ENCODE data around the gene BRF1.
"Not testable (repeated sequence)": the region's sequence is repeated elsewhere in the genome, so short reads cannot be mapped to it uniquely, and the experiment has no call there.

Gene BRF1

DNA sequence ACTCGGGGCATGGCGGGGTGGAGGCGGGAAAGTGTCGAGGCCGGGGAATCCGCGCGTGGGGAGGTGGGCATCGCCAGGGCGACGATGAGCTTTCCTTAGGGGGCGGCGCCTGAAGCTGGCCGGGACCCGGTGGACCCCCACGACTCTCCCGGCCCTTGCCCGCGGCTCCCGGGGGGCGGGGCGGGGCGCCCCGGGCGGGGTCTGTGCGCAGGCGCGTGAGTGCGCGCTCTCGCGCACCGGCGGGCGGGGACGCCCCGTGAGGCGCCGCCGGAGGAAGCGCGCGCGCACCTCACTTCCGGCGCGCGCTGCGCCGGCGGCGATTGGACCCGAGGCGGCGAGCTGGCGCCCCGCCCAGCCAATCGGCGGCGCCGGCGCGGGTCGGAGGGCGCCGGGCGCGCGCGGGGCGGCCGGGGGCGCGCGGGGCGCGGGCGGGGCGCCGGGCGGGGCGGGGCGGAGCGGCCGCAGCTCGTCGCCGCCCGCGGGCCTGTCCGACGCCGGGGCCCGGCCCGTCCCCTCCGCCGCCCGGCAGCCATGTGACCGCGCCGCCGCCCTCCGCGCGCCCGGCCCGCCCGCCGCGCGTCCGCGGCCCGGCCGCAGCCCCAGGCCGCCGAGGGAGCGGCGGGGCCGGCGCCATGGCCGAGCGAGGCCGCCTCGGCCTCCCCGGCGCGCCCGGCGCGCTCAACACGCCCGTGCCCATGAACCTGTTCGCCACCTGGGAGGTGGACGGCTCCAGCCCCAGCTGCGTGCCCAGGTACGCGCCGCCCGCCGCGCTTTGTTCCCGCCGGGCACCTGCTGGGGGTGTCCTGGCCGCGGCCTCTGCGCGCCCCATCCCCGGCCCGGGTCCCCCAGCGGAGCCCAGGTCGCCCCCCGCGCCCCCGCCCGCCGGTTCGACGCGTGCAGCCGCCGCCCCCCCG lies 13.7 kb upstream of the BRF1 start, which contains the start of gene PACS2:
PACS2 (plus strand) TSS at position 462 of the 914 bp plus-strand sequence; CDS start at position 633, 171 bp downstream.
- DNase-seq, result peak; percentile 82

DNA sequence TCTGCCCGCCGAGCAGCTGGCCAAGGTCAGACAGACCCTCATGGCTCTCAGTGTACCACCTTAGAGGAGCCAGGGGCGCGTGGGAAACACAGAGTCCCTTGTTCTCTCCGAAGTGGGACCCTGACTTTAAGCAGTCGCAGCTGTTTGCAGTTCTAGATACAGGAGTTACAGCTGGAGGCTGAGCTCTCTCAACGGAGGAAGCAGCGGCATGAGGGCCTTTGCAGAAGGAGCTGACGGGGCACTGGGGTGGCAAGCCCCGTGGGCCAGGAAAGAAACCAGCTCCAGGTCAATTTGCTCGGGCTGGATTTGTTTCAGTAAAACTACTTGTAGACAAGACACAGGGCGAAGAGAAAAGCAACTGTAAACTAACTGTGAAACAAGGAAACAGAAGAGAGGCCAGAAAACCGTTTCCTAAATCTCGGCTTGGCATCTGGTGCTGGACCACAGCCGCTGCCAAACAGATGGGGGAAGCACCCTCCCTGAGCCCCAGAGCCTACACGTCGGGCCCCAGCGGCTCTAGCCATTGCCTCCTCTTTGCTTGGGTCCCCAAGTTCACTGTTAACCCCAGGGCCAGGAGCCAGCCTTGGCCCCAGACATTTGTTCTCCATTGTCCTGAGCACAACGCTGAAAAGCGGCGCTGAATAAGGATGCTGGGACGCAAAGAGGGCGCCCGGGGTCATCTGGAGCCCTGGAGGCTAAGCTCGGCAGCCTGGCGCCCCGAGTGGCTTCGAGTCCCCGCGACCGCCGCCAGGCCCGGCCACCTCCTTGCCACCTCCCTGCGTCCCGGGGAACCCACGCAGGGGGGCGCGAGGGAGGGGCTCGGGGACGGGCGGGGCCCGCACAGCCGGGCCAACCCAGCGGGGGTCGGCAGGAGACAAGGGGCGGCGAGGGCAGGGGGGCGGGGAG lies 12.8 kb upstream of the BRF1 start:
- DNase-seq, result no peak

DNA sequence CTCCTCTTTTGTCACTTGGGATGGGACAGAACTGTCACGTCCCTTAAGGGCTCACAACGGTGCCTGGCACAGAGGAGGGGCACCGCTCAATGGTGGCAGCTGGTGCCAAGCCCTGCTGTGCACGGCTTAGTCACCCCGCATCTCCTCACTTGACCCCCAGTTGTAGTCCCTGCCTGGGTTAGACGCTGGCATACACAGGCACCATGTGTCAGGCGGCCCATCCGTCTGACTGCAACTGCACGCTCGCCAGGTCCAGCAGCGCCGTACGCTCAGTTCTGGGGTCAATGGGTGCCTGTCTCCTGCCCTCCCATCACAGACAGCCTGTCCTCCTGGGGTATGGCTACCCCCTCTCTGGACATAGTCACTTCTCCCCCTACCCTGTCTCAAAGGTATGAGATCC lies 12.2 kb upstream of the BRF1 start:
- DNase-seq, result no peak

DNA sequence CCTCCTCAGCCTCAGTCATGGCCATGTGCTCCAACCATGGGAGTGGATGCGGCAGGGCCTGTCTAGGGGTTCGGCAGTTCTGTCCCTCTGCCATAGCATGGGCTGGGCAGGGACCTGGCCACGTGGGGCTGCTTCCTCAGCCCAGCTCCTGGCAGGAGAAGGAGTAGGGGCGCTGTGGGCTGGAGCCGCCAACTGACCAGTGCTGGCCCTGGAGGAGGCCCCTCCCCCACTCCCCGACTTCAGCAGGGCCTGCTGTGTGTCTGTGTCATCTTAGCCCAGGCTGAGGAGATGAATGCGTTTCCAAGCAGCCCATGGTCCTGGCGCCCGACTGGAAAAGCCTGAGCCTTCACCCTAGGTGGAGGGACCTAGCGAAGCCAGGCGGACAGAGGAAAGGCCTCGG lies 11.0 kb upstream of the BRF1 start:
- no peak for DNase-seq

DNA sequence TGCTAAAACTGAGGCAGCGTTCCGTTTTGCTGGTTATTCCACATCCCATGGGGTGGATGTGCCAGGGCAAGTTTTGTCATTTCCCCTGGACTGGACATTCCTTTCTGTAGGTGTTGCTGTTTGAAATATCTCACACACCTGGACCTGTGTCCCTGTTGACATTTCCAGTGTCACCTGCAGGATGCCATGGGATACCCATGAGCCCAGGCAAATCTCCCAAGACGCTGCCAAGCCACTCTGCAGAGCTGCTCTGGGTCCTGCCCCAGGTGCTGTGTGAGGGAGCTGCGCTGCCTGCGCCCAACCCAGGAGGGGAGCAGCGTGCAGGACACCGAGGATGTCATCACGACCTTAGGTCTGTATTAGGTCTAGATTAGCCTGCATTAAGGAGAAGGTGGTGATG lies 8.6 kb upstream of the BRF1 start:
- DNase-seq, result no peak

DNA sequence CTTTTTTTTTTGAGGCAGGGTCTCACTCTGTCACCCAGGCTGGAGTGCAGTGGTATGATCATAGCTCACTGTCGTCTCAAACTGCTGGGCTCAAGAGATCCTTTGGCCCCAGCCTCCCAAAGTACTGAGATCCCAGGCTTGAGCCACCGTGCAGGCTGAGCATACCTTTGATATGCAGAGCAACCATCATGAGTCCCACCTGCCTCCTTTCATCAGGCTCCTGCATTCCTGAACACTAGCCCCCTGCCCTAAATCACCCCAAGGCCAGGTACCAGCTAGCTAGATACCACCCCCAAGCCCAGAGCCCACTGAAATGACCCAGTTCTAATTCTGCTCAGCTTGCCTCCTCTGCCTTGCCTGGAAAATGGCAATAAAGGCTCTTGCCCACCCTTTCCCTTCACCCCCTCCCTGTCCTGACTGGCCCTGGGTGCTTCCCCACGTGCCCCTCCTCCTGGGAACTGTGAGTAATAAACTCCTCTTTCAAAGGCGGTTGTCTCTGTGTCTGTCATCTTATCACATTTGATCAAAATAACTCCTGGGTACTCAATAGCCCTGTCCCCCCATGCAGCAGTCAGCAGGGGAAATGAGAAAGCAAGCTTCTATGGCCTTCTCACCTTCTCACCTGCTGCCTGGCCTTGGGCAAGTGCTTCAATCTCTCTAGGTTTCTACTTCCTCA lies 6.4 kb upstream of the BRF1 start:
- DNase-seq, result no peak

DNA sequence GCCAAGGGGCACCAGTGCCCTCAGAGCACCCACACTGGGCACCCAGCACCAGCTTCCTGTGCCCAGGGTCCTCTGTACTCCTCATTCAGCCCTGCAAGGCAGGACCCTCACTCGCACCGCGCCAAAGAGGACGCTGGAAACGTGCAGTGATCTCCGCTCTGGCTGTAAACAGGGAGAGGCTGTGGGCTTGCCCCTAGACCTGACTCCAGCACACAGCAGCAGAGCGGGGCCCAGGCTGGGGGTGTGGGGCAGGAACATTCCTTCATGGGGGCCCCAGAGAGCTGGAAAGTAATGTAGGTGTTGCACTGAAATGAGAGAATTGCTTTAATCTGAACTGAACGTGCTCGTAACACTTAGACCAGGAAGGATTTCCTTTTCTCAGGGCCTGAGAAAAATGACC lies 5.0 kb upstream of the BRF1 start:
- no peak for DNase-seq

DNA sequence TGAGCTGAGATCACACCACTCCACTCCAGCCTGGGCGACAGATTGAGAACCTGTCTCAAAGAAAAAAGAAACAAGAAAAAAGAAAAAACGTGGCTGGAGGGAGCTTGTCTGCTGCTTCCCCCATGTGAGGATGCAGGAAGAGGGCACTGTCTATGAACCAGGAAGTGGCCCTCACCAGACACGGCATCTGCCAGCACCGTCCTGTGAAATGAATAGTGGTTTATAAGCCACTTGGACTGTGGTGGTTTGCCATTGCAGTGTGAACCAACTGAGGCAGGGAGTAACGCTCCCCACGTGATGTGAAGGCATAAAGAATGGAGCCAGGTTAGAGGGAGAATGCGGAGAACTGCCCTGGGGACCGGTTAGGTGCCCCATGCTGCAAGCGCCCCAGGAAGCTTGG lies 4.5 kb upstream of the BRF1 start:
- peak; percentile 33 for DNase-seq

DNA sequence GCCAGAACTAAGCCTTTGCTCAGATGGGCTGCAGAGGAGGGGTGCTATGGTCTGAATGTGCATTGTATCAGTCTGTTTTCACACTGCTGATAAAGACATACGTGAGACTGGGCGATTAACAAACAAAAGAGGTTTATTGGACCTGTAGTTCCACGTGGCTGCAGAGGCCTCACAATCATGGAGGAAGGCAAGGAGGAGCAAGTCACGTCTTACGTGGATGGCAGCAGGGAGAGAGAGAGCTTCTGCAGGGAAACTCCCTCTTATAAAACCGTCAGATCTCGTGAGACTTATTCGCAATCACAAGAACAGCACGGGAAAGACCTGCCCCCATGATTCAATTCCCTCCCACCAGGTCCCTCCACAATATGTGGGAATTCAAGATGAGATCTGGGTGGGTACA lies 3.8 kb upstream of the BRF1 start:
- DNase-seq, result no peak

DNA sequence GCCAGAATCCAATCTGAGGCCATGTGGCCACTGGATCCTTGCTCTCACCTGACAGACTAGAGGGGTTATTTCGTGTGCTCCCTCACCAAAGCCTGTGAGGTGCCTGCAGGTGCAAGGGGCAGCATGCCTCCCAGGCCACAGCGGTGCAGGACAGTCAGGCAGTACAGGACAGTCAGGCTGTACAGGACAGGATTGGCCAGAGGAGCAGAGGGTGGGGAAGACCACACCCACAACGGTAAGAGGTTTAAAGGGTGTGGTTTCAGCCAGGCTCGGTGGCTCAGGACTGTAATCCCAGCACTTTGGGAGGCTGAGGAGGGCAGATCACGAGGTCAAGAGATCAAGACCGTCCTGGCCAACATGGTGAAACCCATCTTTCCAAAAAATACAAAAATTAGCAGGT lies 3.1 kb upstream of the BRF1 start:
- no peak for DNase-seq

DNA sequence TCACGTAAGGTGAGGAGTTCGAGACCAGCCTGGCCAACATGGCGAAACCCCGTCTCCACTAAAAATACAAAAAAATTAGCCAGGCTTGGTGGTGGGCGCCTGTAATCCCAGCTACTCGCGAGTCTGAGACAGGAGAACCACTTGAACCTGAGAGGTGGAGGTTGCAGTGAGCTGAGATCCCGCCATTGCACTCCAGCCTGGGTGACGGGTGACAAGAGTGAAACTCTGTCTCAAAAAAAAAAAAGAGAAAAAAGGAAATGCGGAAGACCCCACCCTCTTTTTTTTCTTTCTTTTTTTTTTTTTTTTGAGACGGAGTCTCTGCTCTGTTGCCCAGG lies 1.1 kb upstream of the BRF1 start:
- not testable (repeated sequence) for DNase-seq

DNA sequence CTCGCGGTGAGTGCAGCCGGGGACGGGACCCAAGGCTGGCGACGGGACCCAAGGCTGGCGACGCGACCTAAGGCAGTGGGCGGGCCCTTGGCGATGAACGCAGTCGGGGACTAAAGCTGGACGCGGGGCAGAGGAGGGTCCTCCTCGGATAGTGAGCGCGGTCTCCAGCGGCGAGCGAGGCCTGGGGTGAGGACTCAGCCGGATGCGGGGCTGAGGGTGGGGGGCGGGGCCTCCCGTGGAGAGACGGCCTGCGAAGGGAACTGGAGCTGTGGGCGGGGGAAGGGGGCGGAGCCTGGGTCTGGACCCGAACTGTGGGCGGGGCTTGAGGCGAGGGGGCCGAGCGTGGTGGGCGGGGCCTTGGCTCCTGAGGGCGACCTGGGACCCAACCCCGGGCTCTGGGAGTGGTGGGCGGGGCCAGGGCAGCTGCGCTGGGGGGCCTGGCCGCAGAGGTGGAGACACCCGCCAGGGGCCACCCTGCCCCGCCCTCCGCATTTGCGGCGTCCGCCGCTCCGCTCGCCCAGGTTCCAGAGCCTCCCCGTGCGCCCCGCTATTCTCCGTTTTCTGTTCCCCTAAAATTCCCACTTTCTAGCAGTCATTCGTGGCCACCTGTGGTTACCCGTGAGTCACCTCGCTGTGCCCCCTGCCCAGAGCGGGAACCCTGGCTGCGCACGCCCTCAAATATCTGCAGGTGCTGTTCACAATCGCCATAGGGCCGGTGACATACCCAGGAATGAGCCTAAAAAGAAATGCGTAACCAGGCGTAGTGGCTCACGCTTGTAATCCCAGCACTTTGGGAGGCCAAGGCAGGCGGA lies 508 bp upstream of the BRF1 start:
- DNase-seq, result peak; percentile 100

DNA sequence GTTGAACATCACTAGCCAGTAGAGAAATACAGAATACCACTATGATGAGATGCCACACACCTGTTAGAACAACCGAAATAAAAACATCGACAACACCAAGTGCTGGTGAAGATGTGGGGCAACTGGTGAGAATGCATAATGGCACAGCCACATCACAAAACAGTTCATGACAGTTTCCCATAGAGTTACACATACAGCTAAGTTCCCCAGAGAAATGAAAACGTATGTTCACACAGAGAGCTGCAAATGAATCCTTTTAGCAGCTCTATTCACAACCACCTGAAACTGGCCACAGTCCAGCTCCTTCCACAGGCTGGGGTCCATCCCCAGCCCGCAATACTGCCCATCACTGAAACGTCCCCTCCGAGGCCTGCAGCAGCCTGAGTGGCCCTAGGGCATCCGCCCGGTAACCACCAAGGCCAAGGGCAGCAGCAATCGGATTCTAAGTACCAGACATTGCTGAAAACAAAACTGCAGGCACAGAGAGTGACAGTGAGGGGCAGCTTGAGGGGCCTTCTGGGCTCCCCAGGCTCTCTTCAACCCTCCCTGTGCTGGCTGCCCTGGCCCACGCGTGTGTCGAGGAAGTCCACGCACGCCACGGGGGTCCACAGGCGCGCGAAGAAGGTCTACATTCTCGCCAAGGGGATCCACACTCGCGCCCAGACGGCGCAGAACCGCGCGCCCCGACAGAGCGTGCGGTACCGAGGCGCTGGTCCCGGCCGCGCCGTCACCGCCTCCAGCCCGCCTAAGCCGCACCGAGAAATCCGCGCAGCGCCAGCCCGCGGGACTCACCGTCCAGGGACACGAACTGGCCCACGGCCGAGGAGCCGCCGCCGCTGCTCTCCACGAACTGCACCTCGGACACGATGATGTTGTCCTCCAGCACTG lies 903 bp downstream of the BRF1 start:
- peak; percentile 29 for DNase-seq

DNA sequence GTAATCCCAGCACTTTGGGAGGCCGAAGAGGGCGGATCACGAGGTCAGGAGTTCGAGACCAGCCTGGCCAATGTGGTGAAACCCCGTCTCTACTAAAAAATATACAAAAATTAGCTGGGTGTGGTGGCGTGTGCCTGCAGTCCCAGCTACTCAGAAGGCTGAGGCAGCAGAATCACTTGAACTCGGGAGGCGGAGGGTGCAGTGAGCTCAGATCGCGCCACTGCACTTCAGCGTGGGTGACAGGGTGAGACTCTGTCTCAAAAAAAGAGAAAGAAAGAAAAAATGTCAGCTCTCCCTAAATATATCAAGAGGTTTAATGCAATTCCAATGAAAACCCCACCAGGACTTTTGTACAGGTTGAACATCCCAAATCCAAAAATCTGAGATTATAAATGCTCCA lies 3.5 kb downstream of the BRF1 start:
- not testable (repeated sequence) for DNase-seq

DNA sequence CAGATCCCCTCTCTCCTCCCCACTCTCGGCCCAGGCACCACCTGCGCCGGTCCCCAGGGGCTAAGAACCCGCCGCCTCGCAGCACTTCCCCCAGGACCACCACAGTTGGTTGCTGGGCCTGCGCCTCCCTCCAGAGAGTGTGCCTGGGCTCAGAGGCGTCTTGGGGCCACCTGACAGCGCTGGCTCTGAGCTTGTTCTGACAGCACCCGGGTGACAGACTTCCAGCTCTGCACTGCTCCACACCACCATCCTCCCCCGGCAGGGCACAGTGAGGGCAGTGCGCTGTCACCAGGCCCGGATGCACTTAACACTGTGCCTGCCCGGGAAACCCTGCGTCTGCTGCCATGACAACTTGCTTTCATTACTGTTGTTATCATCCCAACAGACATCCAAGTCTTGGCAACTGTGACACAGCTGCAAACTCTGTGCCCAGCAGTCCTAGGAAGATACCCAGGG lies 6.6 kb downstream of the BRF1 start:
- peak; percentile 72 for DNase-seq

DNA sequence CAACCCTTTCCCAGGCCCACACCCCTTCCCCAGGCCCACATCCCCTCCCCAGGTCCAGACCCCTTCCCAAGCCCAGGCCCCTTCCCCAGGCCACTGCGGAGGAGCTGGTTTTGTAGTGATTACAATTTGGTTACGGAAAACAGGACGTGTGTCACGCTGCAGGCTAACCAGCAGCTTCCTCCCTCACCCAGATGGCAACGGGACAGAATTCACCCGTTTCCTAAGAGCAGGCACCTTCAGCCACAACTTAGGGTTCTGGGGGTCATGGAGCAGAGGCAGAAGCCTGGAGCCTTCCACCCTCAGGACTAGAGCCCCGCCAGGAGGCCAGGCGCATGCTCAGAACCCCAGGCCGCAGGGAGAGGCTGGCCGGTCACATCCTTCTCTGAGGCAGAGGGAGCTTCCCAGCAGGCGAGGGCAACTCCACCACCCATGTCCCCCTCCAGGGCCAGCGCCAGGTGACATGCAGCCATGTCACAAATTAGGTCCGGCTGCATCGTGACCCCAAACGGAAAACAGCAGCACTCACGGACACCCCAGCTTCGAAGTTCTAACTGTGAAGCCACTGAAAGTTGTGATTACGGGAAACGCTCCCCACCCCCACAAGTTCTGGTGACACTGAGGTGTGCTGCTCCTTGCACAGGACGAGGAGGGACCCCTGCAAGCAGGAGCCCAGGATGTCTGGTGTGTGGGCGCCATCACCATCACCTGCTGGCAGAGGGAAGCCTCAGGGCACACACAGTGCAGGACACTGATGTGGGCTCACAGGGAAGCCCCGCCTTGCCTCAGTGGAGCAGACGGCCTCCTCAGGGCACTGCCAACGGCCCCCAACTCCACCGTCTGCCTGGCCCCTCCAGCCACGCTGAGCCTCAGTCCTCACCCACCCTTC lies 7.7 kb downstream of the BRF1 start:
- DNase-seq, result peak; percentile 44

DNA sequence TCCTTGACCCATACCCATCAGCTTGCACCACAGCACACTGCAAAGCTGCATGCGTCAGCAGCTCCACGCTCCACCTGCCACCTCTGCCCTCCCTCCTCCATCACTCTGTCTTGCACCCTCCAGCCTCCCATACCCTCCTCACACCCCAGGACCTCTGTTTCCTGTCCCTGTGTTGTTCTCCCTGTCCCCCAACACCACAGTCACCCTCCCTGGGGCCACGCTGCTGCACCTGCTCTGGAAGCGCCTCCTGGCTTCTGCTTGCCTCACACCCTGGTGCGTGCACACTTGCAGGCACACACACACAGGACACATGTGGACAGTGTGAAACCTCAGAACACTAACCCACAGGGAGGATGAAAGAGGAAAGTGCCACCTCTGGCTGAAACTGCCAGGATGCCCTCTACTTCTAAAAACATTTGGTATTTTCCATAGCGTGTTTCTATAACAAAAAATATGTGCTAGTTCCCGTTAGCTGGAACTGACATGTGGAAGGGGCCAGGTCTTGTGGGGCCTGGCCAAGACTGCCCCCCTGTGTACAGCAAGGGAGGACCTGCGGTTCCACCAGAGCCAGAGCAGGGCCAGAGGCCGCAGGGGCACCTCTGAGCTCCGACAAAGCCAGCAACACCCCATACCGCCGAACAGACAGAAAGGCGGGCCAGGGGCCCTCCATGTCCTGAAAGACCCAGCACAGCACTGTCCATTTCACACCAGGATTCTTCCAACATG lies 10.0 kb downstream of the BRF1 start:
- DNase-seq, result peak; percentile 7

DNA sequence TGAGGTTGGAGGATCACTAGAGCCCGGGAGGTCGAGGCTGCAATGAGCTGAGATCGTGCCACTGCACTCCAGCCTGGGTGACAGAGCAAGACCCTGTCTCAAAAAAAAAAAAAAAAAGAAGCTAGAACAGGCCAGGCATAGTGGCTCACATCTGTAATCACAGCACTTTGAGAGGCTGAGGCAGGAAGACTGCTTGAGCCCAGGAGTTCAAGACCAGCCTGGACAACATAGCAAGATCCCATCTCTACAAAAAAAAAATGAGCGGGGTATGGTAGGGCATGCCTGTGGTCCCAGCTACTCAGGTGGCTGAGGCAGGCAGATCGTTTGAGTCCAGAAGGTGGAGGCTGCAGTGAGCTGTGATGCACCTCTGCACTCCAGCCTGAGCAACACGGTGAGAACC lies 11.9 kb downstream of the BRF1 start:
- not testable (repeated sequence) for DNase-seq

Measured in CD4-positive, alpha-beta T cell treated with Interleukin-6 for 4 hours (primary cell).